HEK293T (cell line): ENCODE data around the gene IKZF3.

ENCODE experiments used
- ARNT ChIP-seq: fragments of 450-650 bp; IDR thresholded peaks from 2 replicates; pipeline ENCODE4 v1.6.1; 2017; ENCODE audit warnings: mild to moderate bottlenecking
- ELF4 ChIP-seq: fragments of 450-650 bp; IDR thresholded peaks from 2 replicates; pipeline ENCODE4 v1.6.1; 2017; ENCODE audit warnings: antibody characterized with exemption
- FOXA1 ChIP-seq: fragments of 450-650 bp; IDR thresholded peaks from 2 replicates; pipeline ENCODE4 v1.6.1; 2016; ENCODE audit warnings: mild to moderate bottlenecking
- FOXK2 ChIP-seq: fragments of 450-650 bp; IDR thresholded peaks from 2 replicates; pipeline ENCODE4 v1.6.1; 2016; ENCODE audit warnings: mild to moderate bottlenecking
- HDGF ChIP-seq: fragments of 450-650 bp; IDR thresholded peaks from 2 replicates; pipeline ENCODE4 v1.6.1; 2017; ENCODE audit warnings: antibody characterized with exemption, borderline replicate concordance
- NFRKB ChIP-seq: fragments of 450-650 bp; IDR thresholded peaks from 2 replicates; pipeline ENCODE4 v1.6.1; 2016; ENCODE audit warnings: mild to moderate bottlenecking, moderate library complexity
- SP1 ChIP-seq: fragments of 450-650 bp; IDR thresholded peaks from 2 replicates; pipeline ENCODE4 v1.6.1; 2017
- ZNF384 ChIP-seq: fragments of 450-650 bp; IDR thresholded peaks from 2 replicates; pipeline ENCODE4 v1.6.1; 2016
- TF ChIP-seq, protein P1 (sequence below): fragments of 450-650 bp; IDR thresholded peaks from 2 replicates; pipeline ENCODE4 v1.6.1; 2016

GRCh38 chr17:39781031-39781860 lies 82.9 kb downstream of the IKZF3 start:
- no peak for TF ChIP-seq FOXK2
- TF ChIP-seq HDGF: no peak
- no peak for TF ChIP-seq ZNF384
- TF ChIP-seq, protein P1, sequence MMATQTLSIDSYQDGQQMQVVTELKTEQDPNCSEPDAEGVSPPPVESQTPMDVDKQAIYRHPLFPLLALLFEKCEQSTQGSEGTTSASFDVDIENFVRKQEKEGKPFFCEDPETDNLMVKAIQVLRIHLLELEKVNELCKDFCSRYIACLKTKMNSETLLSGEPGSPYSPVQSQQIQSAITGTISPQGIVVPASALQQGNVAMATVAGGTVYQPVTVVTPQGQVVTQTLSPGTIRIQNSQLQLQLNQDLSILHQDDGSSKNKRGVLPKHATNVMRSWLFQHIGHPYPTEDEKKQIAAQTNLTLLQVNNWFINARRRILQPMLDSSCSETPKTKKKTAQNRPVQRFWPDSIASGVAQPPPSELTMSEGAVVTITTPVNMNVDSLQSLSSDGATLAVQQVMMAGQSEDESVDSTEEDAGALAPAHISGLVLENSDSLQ: no peak
- no peak for TF ChIP-seq ARNT
- TF ChIP-seq FOXA1: no peak
- no peak for TF ChIP-seq ELF4
- TF ChIP-seq SP1: no peak
- TF ChIP-seq NFRKB: no peak
